Neural cell (in vitro differentiated cells): Measurements from ENCODE around the gene ACP7. TPM values are rescaled to one million over a fixed set of nuclear protein-coding genes. Genes with fewer than 3 reads are reported as not detected.

ENCODE experiments used
- H2AFZ ChIP-seq: fragments of 200-600, 300-800 bp; sonication (generic), shearing (Covaris generic); 2 replicates; pipeline ENCODE4 v1.6.0; 2014; ENCODE audit warnings: low read depth, mild to moderate bottlenecking, antibody characterized with exemption, low read length, moderate library complexity
- H3F3A ChIP-seq: fragments of 200-600 bp; shearing (Covaris generic); 2 replicates; pipeline ENCODE4 v1.6.1; 2016; ENCODE audit warnings: mild to moderate bottlenecking, moderate library complexity, mixed read lengths, antibody characterized with exemption, low read length; ENCODE audit not compliant: insufficient read depth, poor library complexity, severe bottlenecking
- H3K27ac ChIP-seq: fragments of 200-600, 300-800 bp; sonication (generic), shearing (Covaris generic); 2 replicates; pipeline ENCODE4 v1.5.1; 2014; ENCODE audit warnings: mild to moderate bottlenecking, low read length, moderate library complexity
- H3K27me3 ChIP-seq: fragments of 300-800, 200-600 bp; sonication (generic), shearing (Covaris generic); 2 replicates; pipeline ENCODE4 v1.6.0; 2014; ENCODE audit warnings: mild to moderate bottlenecking, low read depth, low read length, moderate library complexity; ENCODE audit not compliant: insufficient read depth
- H3K36me3 ChIP-seq: fragments of 300-800, 200-600 bp; sonication (generic), shearing (Covaris generic); 2 replicates; pipeline ENCODE4 v1.5.1; 2014; ENCODE audit warnings: mild to moderate bottlenecking, antibody characterized with exemption, low read length, moderate library complexity; ENCODE audit not compliant: insufficient read depth
- H3K4me2 ChIP-seq: fragments of 300-800, 200-600 bp; sonication (generic), shearing (Covaris generic); 2 replicates; pipeline ENCODE4 v1.6.0; 2014; ENCODE audit warnings: mild to moderate bottlenecking, low read length
- H3K4me3 ChIP-seq: fragments of 300-800, 200-600 bp; sonication (generic), shearing (Covaris generic); 2 replicates; pipeline ENCODE4 v1.5.1; 2014; ENCODE audit warnings: mild to moderate bottlenecking, low read length, moderate library complexity
- H3K79me2 ChIP-seq: fragments of 200-600 bp; shearing (Covaris generic); replicated peaks from 2 replicates; pipeline ENCODE4 v1.6.0; 2014; ENCODE audit warnings: mild to moderate bottlenecking, low read length, moderate library complexity; ENCODE audit not compliant: insufficient read depth
- H3K9ac ChIP-seq: fragments of 300-800, 200-600 bp; sonication (generic), shearing (Covaris generic); 2 replicates; pipeline ENCODE4 v1.6.1; 2016; ENCODE audit warnings: mild to moderate bottlenecking, low read length, mixed read lengths
- H3K9me2 ChIP-seq: fragments of 200-600 bp; shearing (Covaris generic); 2 replicates; pipeline ENCODE4 v1.6.1; 2016; ENCODE audit warnings: mild to moderate bottlenecking, low read length, mixed read lengths; ENCODE audit not compliant: insufficient read depth
- H3K9me3 ChIP-seq: fragments of 200-600, 300-800 bp; sonication (generic), shearing (Covaris generic); 2 replicates; pipeline ENCODE4 v1.6.1; 2016; ENCODE audit warnings: mild to moderate bottlenecking, mixed run types, low read length, moderate library complexity, mixed read lengths
- H4K20me1 ChIP-seq: fragments of 200-600 bp; shearing (Covaris generic); 2 replicates; pipeline ENCODE4 v1.6.1; 2016; ENCODE audit warnings: mild to moderate bottlenecking, mixed run types; ENCODE audit not compliant: insufficient read depth
- EP300 ChIP-seq: fragments of 450-650 bp; conservative IDR thresholded peaks from 2 replicates; pipeline ENCODE4 v1.6.1; 2014; ENCODE audit warnings: antibody characterized with exemption, mild to moderate bottlenecking, moderate library complexity; ENCODE audit not compliant: poor library complexity, severe bottlenecking
- EZH2 ChIP-seq: fragments of 200-600, 300-800 bp; shearing (Covaris generic), sonication (generic); IDR thresholded peaks from 2 replicates; pipeline ENCODE4 v1.6.1; 2014; ENCODE audit warnings: antibody characterized with exemption, low read length, borderline replicate concordance, mild to moderate bottlenecking; ENCODE audit not compliant: insufficient read depth, poor library complexity, severe bottlenecking
- MXI1 ChIP-seq: fragments of 450-650 bp; conservative IDR thresholded peaks from 2 replicates; pipeline ENCODE4 v1.6.1; 2014; ENCODE audit warnings: antibody characterized with exemption, mild to moderate bottlenecking; ENCODE audit not compliant: poor library complexity, severe bottlenecking
- POLR2AphosphoS5 ChIP-seq: IDR thresholded peaks from 2 replicates; pipeline ENCODE4 v1.6.1; 2012
- RAD21 ChIP-seq: fragments of 450-650 bp; conservative IDR thresholded peaks from 2 replicates; pipeline ENCODE4 v1.6.1; 2014; ENCODE audit warnings: antibody characterized with exemption, mild to moderate bottlenecking, moderate library complexity
- SMC3 ChIP-seq: fragments of 450-650 bp; conservative IDR thresholded peaks from 2 replicates; pipeline ENCODE4 v1.6.1; 2014; ENCODE audit warnings: antibody characterized with exemption, mild to moderate bottlenecking, moderate library complexity; ENCODE audit not compliant: poor library complexity
- TAF1 ChIP-seq: IDR thresholded peaks from 2 replicates; pipeline ENCODE4 v1.6.1; 2012; ENCODE audit warnings: low read depth
- polyA plus RNA-seq: library from polyadenylated mRNA; depleted of rRNA; stranded (reverse); fragments of >200 nt; gene quantifications from 2 replicates; pipeline ENCODE4 v1.2.3, GENCODE V29; 2014
- TF ChIP-seq, protein P1 (sequence below): fragments of 450-650 bp; IDR thresholded peaks from 2 replicates; pipeline ENCODE4 v1.5.1; 2014; ENCODE audit warnings: antibody characterized with exemption, mild to moderate bottlenecking, moderate library complexity; ENCODE audit not compliant: poor library complexity, severe bottlenecking
- TF ChIP-seq, protein P2 (sequence below): IDR thresholded peaks from 2 replicates; pipeline ENCODE4 v1.6.1; 2012; ENCODE audit warnings: borderline replicate concordance

ACP7 gene
- polyA plus RNA-seq, 1 donor from 2014 or later, result not detected

DNA sequence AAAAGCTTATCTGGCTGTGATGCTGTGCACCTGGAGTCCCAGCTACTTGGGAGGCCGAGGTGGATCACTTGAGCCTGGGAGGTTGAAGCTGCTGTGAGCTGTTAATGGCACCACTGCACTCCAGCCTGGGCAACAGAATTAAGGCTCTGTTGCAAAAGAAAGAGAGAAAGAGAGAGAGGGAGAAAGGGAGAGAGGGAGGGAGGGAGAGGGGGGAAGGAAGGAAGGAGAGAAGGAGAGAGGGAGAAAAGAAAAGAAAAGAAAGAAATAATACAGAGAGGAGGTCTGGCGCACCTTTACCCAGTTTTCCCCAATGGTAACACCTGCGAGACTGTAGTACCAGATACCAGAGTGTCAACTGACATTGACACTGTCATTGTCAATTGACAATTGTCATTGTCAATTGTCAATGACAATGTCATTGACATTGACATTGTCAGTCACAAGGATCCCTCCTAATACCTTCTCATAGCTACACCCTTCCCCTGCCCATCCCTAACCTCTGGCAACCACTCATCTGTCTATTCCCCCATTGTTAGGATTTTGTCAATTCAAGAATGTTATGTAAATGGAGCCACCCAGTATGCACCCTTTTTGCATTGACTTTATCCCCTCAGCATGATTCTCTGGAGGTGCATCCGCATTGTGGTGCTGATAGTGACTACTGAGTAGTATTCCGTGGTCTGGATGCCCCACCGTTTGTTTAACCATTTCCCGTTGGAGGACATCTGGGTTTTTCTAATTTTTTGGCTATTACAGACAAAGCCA lies 62.7 kb downstream of the ACP7 start:
- Histone ChIP-seq H2AFZ (no peak overlapping the region), H3K4me2 (no peak overlapping the region), H3K4me3 (no peak overlapping the region), H3K79me2 (peaks cover 10% of the 10 kb centered on the region), H3K27ac (no peak overlapping the region), H3K27me3 (no peaks in the 10 kb centered on the region), H3K9ac (no peak overlapping the region), H3K9me2 (no peaks in the 10 kb centered on the region), H3K9me3 (no peaks in the 10 kb centered on the region), H4K20me1 (no peaks in the 10 kb centered on the region), H3K36me3 (no peaks in the 10 kb centered on the region), H3F3A (no peaks in the 10 kb centered on the region)
- TF ChIP-seq SMC3 (no peak), POLR2AphosphoS5 (no peak)
- TF ChIP-seq, protein P1, sequence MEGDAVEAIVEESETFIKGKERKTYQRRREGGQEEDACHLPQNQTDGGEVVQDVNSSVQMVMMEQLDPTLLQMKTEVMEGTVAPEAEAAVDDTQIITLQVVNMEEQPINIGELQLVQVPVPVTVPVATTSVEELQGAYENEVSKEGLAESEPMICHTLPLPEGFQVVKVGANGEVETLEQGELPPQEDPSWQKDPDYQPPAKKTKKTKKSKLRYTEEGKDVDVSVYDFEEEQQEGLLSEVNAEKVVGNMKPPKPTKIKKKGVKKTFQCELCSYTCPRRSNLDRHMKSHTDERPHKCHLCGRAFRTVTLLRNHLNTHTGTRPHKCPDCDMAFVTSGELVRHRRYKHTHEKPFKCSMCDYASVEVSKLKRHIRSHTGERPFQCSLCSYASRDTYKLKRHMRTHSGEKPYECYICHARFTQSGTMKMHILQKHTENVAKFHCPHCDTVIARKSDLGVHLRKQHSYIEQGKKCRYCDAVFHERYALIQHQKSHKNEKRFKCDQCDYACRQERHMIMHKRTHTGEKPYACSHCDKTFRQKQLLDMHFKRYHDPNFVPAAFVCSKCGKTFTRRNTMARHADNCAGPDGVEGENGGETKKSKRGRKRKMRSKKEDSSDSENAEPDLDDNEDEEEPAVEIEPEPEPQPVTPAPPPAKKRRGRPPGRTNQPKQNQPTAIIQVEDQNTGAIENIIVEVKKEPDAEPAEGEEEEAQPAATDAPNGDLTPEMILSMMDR, result no peak

DNA sequence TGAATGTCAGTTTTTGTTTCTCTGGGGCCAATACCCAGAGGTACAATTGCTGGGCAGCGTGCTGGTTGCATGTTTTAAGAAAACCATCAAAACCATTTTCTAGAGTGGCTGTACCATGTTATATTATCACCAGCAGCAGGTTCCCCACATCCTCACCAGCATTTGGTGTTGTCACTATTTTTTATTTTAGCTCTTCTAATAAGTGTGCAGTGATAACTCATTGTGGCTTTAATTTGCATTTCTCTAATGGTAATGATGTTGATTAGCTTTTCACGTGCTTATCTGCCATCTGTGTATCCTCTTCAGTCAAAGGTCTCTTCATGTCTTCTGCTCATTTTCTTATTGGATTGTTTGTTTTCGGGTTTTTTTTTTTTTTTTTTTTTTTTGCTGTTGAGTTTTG lies 63.3 kb downstream of the ACP7 start:
- H3K27ac ChIP-seq, result no peak overlapping the region
- peaks cover 10% of the 10 kb centered on the region for H3K79me2 ChIP-seq
- H3K4me2 ChIP-seq, result no peak overlapping the region
- H3K27me3 ChIP-seq, result no peaks in the 10 kb centered on the region
- no peaks in the 10 kb centered on the region for H3K9me2 ChIP-seq
- TF ChIP-seq, protein P1, result no peak
- no peak for TF ChIP-seq POLR2AphosphoS5
- TF ChIP-seq, protein P2, sequence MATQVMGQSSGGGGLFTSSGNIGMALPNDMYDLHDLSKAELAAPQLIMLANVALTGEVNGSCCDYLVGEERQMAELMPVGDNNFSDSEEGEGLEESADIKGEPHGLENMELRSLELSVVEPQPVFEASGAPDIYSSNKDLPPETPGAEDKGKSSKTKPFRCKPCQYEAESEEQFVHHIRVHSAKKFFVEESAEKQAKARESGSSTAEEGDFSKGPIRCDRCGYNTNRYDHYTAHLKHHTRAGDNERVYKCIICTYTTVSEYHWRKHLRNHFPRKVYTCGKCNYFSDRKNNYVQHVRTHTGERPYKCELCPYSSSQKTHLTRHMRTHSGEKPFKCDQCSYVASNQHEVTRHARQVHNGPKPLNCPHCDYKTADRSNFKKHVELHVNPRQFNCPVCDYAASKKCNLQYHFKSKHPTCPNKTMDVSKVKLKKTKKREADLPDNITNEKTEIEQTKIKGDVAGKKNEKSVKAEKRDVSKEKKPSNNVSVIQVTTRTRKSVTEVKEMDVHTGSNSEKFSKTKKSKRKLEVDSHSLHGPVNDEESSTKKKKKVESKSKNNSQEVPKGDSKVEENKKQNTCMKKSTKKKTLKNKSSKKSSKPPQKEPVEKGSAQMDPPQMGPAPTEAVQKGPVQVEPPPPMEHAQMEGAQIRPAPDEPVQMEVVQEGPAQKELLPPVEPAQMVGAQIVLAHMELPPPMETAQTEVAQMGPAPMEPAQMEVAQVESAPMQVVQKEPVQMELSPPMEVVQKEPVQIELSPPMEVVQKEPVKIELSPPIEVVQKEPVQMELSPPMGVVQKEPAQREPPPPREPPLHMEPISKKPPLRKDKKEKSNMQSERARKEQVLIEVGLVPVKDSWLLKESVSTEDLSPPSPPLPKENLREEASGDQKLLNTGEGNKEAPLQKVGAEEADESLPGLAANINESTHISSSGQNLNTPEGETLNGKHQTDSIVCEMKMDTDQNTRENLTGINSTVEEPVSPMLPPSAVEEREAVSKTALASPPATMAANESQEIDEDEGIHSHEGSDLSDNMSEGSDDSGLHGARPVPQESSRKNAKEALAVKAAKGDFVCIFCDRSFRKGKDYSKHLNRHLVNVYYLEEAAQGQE, result no peak
- TF ChIP-seq TAF1, result no peak
- no peak for TF ChIP-seq RAD21
- TF ChIP-seq EZH2, result no peak
- no peak for TF ChIP-seq SMC3
- TF ChIP-seq MXI1, result no peak
- no peak for TF ChIP-seq EP300
- H3K9ac ChIP-seq, result no peak overlapping the region
- no peak overlapping the region for H3K4me3 ChIP-seq
- no peak overlapping the region for H2AFZ ChIP-seq
- no peaks in the 10 kb centered on the region for H4K20me1 ChIP-seq
- no peaks in the 10 kb centered on the region for H3K9me3 ChIP-seq
- H3F3A ChIP-seq, result no peaks in the 10 kb centered on the region
- no peaks in the 10 kb centered on the region for H3K36me3 ChIP-seq
